IMR-90 (cell line): Measurements from ENCODE around the gene FOXP1. TPM values are rescaled to one million over a fixed set of nuclear protein-coding genes. Genes with fewer than 3 reads are reported as not detected.

ENCODE experiments used
- polyA plus RNA-seq, 3 experiments: library from polyadenylated mRNA; depleted of rRNA; stranded (reverse); fragments of >200 nt; gene quantifications; 2 replicates each; pipeline ENCODE4 v1.2.3, GENCODE V29; 2012; ENCODE audit warnings: low replicate concordance in 1 of 3
- total RNA-seq: library from RNA; depleted of rRNA; stranded (reverse); fragments of >200 nt; gene quantifications from 2 replicates; pipeline ENCODE4 v1.2.3, GENCODE V29; 2012
- TF ChIP-seq, protein P1 (sequence below): conservative IDR thresholded peaks from 2 replicates; pipeline ENCODE4 v1.5.1; 2012; ENCODE audit warnings: mild to moderate bottlenecking, low read depth, low read length, improper control_type of control experiment

FOXP1 gene
- total and polyA plus RNA-seq, 2 of the 4 experiments (the other 2 are of a cell fraction) = 37.0 to 132 TPM

DNA sequence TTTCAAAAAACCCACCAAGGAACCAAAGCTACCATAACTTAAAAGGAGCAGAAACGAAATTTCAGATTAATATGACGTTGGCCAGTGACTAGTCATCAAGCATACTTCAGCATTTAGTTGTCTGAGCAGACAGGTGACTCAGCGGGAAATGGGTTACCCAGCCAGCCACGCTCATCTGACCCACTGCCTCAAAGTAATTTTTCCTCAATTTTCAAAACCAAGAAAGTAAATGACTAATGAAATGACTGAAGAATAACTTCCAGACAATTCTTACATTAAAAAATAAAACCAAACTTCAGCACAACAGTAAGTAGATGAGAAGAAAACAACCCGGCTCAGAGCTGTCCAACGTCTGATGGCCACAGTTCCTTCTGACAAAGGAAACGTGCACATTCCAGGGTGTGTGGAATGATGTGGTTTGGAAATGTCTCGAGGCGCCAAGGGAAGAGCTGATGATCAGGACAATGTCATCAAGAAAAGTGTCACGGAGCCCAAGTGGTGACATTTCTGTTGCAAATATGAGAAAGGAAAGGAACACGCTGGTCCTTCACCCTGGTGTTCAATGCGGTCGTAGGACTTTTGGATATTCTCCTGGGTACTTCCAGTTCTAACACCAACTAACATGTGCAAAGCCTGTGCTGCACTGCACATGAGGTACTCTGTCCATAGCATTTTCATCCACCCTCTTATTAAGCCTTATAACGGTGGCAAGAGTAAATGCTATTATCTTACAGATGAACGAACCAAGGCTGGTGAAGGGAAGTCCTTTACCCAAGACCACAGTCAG, 79.1 kb downstream of the FOXP1 start (continued):
- TF ChIP-seq, protein P1, sequence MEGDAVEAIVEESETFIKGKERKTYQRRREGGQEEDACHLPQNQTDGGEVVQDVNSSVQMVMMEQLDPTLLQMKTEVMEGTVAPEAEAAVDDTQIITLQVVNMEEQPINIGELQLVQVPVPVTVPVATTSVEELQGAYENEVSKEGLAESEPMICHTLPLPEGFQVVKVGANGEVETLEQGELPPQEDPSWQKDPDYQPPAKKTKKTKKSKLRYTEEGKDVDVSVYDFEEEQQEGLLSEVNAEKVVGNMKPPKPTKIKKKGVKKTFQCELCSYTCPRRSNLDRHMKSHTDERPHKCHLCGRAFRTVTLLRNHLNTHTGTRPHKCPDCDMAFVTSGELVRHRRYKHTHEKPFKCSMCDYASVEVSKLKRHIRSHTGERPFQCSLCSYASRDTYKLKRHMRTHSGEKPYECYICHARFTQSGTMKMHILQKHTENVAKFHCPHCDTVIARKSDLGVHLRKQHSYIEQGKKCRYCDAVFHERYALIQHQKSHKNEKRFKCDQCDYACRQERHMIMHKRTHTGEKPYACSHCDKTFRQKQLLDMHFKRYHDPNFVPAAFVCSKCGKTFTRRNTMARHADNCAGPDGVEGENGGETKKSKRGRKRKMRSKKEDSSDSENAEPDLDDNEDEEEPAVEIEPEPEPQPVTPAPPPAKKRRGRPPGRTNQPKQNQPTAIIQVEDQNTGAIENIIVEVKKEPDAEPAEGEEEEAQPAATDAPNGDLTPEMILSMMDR = no peak
